Measurements from ENCODE around the gene CD84.

The CD84 gene

GRCh38 chr1:160548960-160549664, 30.2 kb downstream of the CD84 start:
- no peak overlapping the region for H3K4me3 ChIP-seq (ENCODE audit: low read length)
- H3K27me3 ChIP-seq (ENCODE audit: control insufficient read depth, low read length): no peaks in the 10 kb centered on the region
- H3K9me3 ChIP-seq (ENCODE audit: control insufficient read depth, insufficient read depth, low read length): no peaks in the 10 kb centered on the region
- no peak overlapping the region for H3K27ac ChIP-seq (ENCODE audit: low read depth, low read length)
- H3K9me2 ChIP-seq (replicated peaks; ENCODE audit: control insufficient read depth, low read length): no peaks in the 10 kb centered on the region
- H3F3A ChIP-seq (ENCODE audit: control insufficient read depth, insufficient read depth): no peaks in the 10 kb centered on the region
- H3K36me3 ChIP-seq (ENCODE audit: control insufficient read depth, low read length): peaks cover 73% of the 10 kb centered on the region
- peaks cover 50% of the 10 kb centered on the region for H3K4me1 ChIP-seq (ENCODE audit: control insufficient read depth, low read length)
- H3K79me2 ChIP-seq (ENCODE audit: control insufficient read depth, low read length): no peaks in the 10 kb centered on the region
- H4K20me1 ChIP-seq (ENCODE audit: control insufficient read depth, insufficient read depth, low read depth, low read length): no peaks in the 10 kb centered on the region
- no peak for TF ChIP-seq CTCF (IDR thresholded peaks at IDR 0.05; ENCODE audit: low read depth, low read length, poor library complexity, severe bottlenecking)
- TF ChIP-seq EZH2phosphoT487 (IDR thresholded peaks at IDR 0.05; ENCODE audit: borderline replicate concordance, low read length): no peak
- 0 out of 2 replicates have a peak overlapping the region, but pooled peaks have one; percentile 4 for H3K4me2 ChIP-seq (ENCODE audit: low read length)

GRCh38 chr1:160548183-160548582, 31.1 kb downstream of the CD84 start:
- H3K9me3 ChIP-seq (ENCODE audit: control insufficient read depth, insufficient read depth, low read length): no peaks in the 10 kb centered on the region
- no peak overlapping the region for H3K27ac ChIP-seq (ENCODE audit: low read depth, low read length)
- H3K9me2 ChIP-seq (replicated peaks; ENCODE audit: control insufficient read depth, low read length): no peaks in the 10 kb centered on the region
- H4K20me1 ChIP-seq (ENCODE audit: control insufficient read depth, insufficient read depth, low read depth, low read length): no peaks in the 10 kb centered on the region
- H3K4me1 ChIP-seq (ENCODE audit: control insufficient read depth, low read length): peaks cover 57% of the 10 kb centered on the region
- H3K27me3 ChIP-seq (ENCODE audit: control insufficient read depth, low read length): no peaks in the 10 kb centered on the region
- TF ChIP-seq EZH2phosphoT487 (IDR thresholded peaks at IDR 0.05; ENCODE audit: borderline replicate concordance, low read length) (no peak), CTCF (IDR thresholded peaks at IDR 0.05; ENCODE audit: low read depth, low read length, poor library complexity, severe bottlenecking) (no peak)
- H3K4me2 ChIP-seq (ENCODE audit: low read length): no peak overlapping the region
- H3K4me3 ChIP-seq (ENCODE audit: low read length): no peak overlapping the region
- no peaks in the 10 kb centered on the region for H3F3A ChIP-seq (ENCODE audit: control insufficient read depth, insufficient read depth)
- no peaks in the 10 kb centered on the region for H3K79me2 ChIP-seq (ENCODE audit: control insufficient read depth, low read length)
- H3K36me3 ChIP-seq (ENCODE audit: control insufficient read depth, low read length): peaks cover 65% of the 10 kb centered on the region

- Histone ChIP-seq H3K4me1 (ENCODE audit: control insufficient read depth, low read length) (peaks cover 63% of the 10 kb centered on the region), H3K9me2 (replicated peaks; ENCODE audit: control insufficient read depth, low read length) (no peaks in the 10 kb centered on the region), H3K27me3 (ENCODE audit: control insufficient read depth, low read length) (no peaks in the 10 kb centered on the region), H3K36me3 (ENCODE audit: control insufficient read depth, low read length) (peaks cover 58% of the 10 kb centered on the region), H3K79me2 (ENCODE audit: control insufficient read depth, low read length) (no peaks in the 10 kb centered on the region), H3F3A (ENCODE audit: control insufficient read depth, insufficient read depth) (peaks cover 3% of the 10 kb centered on the region; the same call in 1 of the 2 replicates), H3K4me3 (ENCODE audit: low read length) (no peak overlapping the region), H3K9me3 (ENCODE audit: control insufficient read depth, insufficient read depth, low read length) (no peaks in the 10 kb centered on the region), H3K4me2 (ENCODE audit: low read length) (no peak overlapping the region), H4K20me1 (ENCODE audit: control insufficient read depth, insufficient read depth, low read depth, low read length) (no peaks in the 10 kb centered on the region), H3K27ac (ENCODE audit: low read depth, low read length) (no peak overlapping the region)
- TF ChIP-seq CTCF (IDR thresholded peaks at IDR 0.05; ENCODE audit: low read depth, low read length, poor library complexity, severe bottlenecking): no peak
- no peak for TF ChIP-seq EZH2phosphoT487 (IDR thresholded peaks at IDR 0.05; ENCODE audit: borderline replicate concordance, low read length)
These were observed 31.9 kb downstream of the CD84 start for GRCh38 chr1:160547422-160547821.

Data from DOHH2 (cell line).